ENCODE data around the gene HARS2. TPM values are rescaled to one million over a fixed set of nuclear protein-coding genes. Genes with fewer than 3 reads are reported as not detected.

The HARS2 gene, protein sequence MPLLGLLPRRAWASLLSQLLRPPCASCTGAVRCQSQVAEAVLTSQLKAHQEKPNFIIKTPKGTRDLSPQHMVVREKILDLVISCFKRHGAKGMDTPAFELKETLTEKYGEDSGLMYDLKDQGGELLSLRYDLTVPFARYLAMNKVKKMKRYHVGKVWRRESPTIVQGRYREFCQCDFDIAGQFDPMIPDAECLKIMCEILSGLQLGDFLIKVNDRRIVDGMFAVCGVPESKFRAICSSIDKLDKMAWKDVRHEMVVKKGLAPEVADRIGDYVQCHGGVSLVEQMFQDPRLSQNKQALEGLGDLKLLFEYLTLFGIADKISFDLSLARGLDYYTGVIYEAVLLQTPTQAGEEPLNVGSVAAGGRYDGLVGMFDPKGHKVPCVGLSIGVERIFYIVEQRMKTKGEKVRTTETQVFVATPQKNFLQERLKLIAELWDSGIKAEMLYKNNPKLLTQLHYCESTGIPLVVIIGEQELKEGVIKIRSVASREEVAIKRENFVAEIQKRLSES
- 33.5 to 42.3 TPM (median 40.2 TPM) in 5 replicates for total RNA-seq (2022; extraction: Qiagen RNA extraction)

DNA sequence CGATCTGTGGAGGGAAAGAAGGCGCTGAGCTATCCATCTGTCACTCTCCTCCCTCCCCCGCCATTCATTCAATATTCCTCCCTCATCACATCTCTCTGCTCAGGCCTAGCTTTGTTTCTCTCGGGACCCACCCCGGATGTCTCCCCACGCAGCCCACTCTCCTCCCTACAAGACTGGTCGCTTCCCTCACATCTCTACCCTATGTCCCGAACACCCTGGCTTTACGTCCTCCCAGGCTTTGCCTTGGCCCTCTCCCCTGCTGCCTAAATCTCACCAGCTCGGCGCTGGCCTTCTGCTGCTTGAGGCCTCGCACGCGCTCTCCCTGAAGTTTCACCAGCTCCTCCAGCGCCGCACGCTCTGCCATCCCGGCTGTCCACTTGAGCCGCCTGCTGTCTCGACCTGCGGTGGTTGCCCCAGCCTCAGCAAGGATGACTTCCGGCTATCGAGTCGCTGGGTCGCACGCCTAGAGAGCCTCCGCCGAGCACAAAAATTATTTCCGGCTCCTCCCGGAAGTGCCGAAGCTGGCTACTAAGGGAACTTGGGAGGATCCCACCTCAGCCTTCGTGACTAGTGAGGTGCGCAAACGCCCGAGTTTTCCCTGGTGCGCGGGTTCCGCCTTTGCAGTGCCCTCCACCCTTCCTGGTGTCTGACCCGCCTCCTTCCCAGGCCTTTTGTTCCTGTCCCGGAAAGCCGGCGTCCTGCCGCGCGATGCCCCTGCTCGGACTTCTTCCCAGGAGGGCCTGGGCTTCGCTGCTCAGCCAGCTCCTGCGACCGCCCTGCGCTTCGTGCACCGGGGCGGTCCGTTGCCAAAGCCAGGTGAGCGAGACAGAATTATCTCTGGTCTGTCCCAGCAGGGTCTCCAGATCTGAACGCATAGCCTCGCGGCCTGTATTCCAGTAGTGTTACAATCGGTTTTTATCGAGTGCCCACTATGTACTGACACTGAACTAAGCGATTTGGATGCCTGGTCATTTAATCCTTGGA is at the start of gene HARS2, which contains the start of gene HARS1:
Gene HARS2, plus strand, starts transcription at position 515 of the 984 bp plus-strand sequence. Its CDS starts 194 bp downstream, at position 709.
Gene HARS1, minus strand, starts transcription at position 430 of the 984 bp plus-strand sequence. Its CDS starts 66 bp downstream, at position 364.

DNA sequence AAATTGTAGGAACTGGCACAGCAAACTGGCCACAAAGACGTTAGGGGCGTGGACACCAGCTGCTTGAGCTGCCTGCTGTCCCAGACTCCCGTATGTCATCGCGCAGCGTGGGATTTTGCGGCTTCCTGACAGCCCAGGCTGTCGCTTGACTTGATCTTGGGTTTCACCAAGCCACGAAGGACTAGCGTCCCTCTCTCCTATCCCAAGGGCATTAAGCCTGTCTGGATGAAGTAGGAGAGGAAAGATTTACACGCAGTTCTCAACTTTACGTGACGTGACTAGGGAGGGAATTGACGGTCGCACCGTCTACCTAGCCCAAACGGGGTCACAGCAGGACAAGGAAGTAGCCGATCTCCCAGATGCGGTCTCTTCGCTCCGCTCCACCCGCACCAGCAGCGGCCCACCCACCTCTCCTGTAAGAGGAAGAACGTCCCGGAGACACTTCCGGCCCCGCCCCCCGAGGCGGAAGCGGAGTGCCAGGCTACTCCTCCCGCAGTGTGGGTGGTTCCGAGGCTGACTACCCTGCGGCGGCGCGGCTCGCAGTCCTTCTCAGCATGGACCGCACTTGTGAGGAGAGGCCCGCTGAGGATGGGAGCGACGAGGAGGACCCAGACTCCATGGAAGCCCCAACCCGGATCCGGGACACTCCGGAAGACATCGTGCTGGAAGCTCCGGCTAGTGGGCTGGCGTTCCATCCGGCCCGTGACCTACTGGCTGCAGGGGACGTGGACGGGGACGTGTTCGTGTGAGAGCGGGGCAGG is 26.7 kb upstream of the HARS2 start, which contains the start of gene WDR55:
Gene WDR55, plus strand, starts transcription at position 546 of the 761 bp plus-strand sequence. Its CDS starts 9 bp downstream, at position 555.

DNA sequence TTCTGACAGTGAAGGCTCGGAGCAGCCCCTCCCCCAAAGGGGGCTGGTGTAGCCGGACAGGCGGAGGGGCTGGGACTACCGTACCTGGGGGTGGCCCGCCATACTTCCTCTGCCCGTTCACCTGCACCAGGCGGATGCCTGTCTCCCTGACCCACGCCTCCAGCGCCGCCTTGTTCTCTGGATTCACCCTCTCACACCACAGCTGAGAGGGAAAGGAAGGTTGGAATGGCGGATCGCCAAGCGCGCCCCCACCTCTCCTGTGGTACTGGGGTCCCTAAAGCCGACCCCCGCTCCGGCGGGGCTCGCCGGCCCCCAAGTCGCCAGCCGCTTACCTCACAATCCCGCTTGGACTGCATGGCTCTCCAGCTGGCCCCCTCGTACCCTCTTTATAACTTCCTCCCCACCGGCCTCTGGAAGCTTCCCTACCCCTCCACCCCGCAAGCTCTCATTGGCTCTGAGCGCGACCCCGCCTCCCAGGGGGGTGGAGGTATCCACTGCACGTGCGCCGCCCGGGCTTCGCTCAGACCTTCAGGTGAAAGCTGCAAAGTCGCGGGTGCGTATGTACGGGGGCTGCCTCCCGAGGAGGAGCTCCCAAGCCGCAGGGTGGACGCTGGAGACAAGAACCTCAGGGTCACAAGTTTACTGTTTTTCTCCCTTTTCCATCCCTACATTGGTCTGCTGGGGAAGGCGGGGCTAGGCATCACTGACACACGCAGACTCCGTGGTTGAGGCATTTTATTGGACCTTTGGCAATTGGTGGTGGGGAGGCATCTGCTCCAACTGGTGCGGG is 17.9 kb upstream of the HARS2 start, which contains the start of gene DND1:
Gene DND1, minus strand, starts transcription at position 390 of the 790 bp plus-strand sequence. Its CDS starts 34 bp downstream, at position 356.

DNA sequence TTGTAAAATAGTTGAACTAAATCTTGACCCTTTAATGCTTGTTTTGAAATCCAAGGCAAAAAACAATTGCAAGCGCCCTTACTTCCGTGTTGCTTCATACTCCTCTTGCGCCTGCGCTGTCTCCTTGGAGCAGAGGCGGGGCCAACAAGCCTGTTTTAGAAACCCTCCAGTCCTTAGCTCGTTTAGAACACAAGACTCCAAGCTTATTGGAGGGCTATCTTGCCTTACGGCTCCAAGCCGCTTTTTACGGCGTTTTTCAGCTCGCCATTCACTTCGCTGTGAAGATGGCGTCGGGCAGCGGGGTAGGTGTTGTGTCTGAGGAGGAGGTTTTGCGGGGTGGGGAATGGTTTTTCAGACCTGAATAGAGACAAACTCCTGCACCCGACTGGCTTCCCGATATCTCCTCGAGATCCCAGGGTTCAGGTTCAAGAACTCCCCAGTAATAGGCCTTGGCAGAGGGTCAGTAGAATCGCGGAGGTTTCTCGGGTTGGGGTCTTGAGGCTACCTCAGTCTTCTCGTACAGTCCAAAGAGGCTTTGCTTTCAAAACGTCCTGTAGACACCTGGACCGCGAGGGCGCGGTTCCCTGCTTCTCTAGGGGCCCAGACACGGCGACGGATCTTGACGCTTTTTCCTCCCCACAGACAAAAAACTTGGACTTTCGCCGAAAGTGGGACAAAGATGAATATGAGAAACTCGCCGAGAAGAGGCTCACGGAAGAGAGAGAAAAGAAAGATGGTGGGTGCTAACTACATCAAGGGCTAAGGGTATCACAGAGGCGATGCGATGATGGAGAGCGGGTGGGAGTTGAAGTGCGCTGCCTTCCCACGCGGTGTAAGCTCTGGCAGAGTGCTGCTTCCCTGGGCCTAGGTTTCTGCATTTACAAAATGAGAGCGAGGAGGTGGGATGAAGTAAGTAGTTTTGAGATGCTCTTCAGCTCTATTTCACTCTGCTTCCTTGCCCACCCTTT is 9.2 kb downstream of the HARS2 start, which contains the start of gene ZMAT2:
Gene ZMAT2, plus strand, starts transcription at position 271 of the 968 bp plus-strand sequence. Its CDS starts 14 bp downstream, at position 285.

Other genes starting within 250 kb of the HARS2 start
- 0.44 to 2.1 TPM (median 1.7 TPM) in 5 replicates for gene EIF4EBP3, start 143.8 kb upstream of the HARS2 start, total RNA-seq (2022; extraction: Qiagen RNA extraction)
- gene SRA1, start 134.0 kb upstream of the HARS2 start, total RNA-seq (2022; extraction: Qiagen RNA extraction) = 38.3 to 55.1 TPM (median 43.8 TPM) in 5 replicates
- gene APBB3, start 126.9 kb upstream of the HARS2 start, total RNA-seq (2022; extraction: Qiagen RNA extraction) = 6.2 to 7.7 TPM (median 7.1 TPM) in 5 replicates
- gene SLC35A4, start 126.6 kb upstream of the HARS2 start, total RNA-seq (2022; extraction: Qiagen RNA extraction) = 73.2 to 84.8 TPM (median 79.4 TPM) in 5 replicates
- 4.2 to 5.3 TPM (median 4.5 TPM) in 5 replicates for gene CD14, start 58.3 kb upstream of the HARS2 start, total RNA-seq (2022; extraction: Qiagen RNA extraction)
- 11.6 to 17.6 TPM (median 14.7 TPM) in 5 replicates for gene TMCO6, start 52.0 kb upstream of the HARS2 start, total RNA-seq (2022; extraction: Qiagen RNA extraction)
- gene NDUFA2, start 43.8 kb upstream of the HARS2 start, total RNA-seq (2022; extraction: Qiagen RNA extraction) = 101 to 133 TPM (median 119 TPM) in 5 replicates
- gene IK, start 43.6 kb upstream of the HARS2 start, total RNA-seq (2022; extraction: Qiagen RNA extraction) = 83.4 to 125 TPM (median 91.1 TPM) in 5 replicates
- gene WDR55, start 26.6 kb upstream of the HARS2 start, total RNA-seq (2022; extraction: Qiagen RNA extraction) = 27.6 to 30.9 TPM (median 29.4 TPM) in 5 replicates
- gene DND1, start 17.9 kb upstream of the HARS2 start, total RNA-seq (2022; extraction: Qiagen RNA extraction) = 0.44 to 1.0 TPM (median 0.92 TPM) in 5 replicates
- 75.2 to 87.0 TPM (median 79.6 TPM) in 5 replicates for gene HARS1, start 85 bp upstream of the HARS2 start, total RNA-seq (2022; extraction: Qiagen RNA extraction)
- 80.9 to 136 TPM (median 89.0 TPM) in 5 replicates for gene ZMAT2, start 9.0 kb downstream of the HARS2 start, total RNA-seq (2022; extraction: Qiagen RNA extraction)
- gene PCDHA1, start 94.7 kb downstream of the HARS2 start, total RNA-seq (2022; extraction: Qiagen RNA extraction) = 0.10 to 0.27 TPM (median 0.19 TPM) in 5 replicates
- gene PCDHA2, start 103.4 kb downstream of the HARS2 start, total RNA-seq (2022; extraction: Qiagen RNA extraction) = 0.05 to 0.08 TPM (median 0.05 TPM) in 4 of 5 replicates, not detected in the other
- 0.88 to 1.1 TPM (median 0.96 TPM) in 5 replicates for gene PCDHA3, start 109.6 kb downstream of the HARS2 start, total RNA-seq (2022; extraction: Qiagen RNA extraction)
- gene PCDHA4, start 115.6 kb downstream of the HARS2 start, total RNA-seq (2022; extraction: Qiagen RNA extraction) = 1.5 to 2.2 TPM (median 1.6 TPM) in 5 replicates
- gene PCDHA5, start 130.2 kb downstream of the HARS2 start, total RNA-seq (2022; extraction: Qiagen RNA extraction) = 0.47 to 0.79 TPM (median 0.70 TPM) in 5 replicates
- 0.03 to 0.07 TPM (median 0.05 TPM) in 4 of 5 replicates, not detected in the other for gene PCDHA6, start 136.5 kb downstream of the HARS2 start, total RNA-seq (2022; extraction: Qiagen RNA extraction)
- gene PCDHA7, start 142.8 kb downstream of the HARS2 start, total RNA-seq (2022; extraction: Qiagen RNA extraction) = 0.06 to 0.15 TPM (median 0.12 TPM) in 5 replicates
- 0.02 to 0.13 TPM (median 0.05 TPM) in 5 replicates for gene PCDHA8, start 149.7 kb downstream of the HARS2 start, total RNA-seq (2022; extraction: Qiagen RNA extraction)
- 0.01 TPM in 1 of 5 replicates, not detected in the others for gene PCDHA9, start 156.9 kb downstream of the HARS2 start, total RNA-seq (2022; extraction: Qiagen RNA extraction)
- gene PCDHA10, start 164.4 kb downstream of the HARS2 start, total RNA-seq (2022; extraction: Qiagen RNA extraction) = 0.01 to 0.02 TPM (median 0.02 TPM) in 3 of 5 replicates, not detected in the others
- 0.08 to 0.40 TPM (median 0.10 TPM) in 5 replicates for gene PCDHA11, start 177.5 kb downstream of the HARS2 start, total RNA-seq (2022; extraction: Qiagen RNA extraction)
- 2.6 to 3.4 TPM (median 3.0 TPM) in 5 replicates for gene PCDHA12, start 183.9 kb downstream of the HARS2 start, total RNA-seq (2022; extraction: Qiagen RNA extraction)
- 0.05 to 0.20 TPM (median 0.06 TPM) in 3 of 5 replicates, not detected in the others for gene PCDHA13, start 190.7 kb downstream of the HARS2 start, total RNA-seq (2022; extraction: Qiagen RNA extraction)
- gene PCDHAC1, start 234.8 kb downstream of the HARS2 start, total RNA-seq (2022; extraction: Qiagen RNA extraction) = 1.3 to 1.9 TPM (median 1.7 TPM) in 5 replicates

All from A549 treated with CORT108297 at 1 μM for 4 hours (cell line).